ENCODE data around the gene CKS1B.

DNA sequence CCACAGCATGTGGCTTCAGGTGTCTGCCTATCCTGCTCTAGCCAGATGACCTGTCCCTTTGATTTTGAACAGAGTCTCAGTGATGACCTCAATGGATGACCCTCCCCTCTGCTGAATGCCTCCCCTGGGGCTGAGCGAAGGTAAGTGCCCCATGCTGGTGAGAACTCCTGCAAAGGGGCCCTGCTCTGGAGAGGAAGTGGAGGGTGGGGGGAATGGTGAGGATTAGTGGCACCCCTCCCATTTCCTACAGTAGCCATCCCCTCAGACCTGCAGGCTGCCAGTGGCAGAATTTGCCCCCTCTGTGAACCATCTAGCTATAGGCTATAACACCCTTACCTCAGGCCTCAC is 34.3 kb upstream of the CKS1B start:
- TF ChIP-seq EZH2 (optimal IDR thresholded peaks at IDR 0.05; ENCODE audit: low read depth, low read length) (no peak), EZH2phosphoT487 (IDR thresholded peaks at IDR 0.05; ENCODE audit: low read length) (no peak)
- TF ChIP-seq, protein P1, sequence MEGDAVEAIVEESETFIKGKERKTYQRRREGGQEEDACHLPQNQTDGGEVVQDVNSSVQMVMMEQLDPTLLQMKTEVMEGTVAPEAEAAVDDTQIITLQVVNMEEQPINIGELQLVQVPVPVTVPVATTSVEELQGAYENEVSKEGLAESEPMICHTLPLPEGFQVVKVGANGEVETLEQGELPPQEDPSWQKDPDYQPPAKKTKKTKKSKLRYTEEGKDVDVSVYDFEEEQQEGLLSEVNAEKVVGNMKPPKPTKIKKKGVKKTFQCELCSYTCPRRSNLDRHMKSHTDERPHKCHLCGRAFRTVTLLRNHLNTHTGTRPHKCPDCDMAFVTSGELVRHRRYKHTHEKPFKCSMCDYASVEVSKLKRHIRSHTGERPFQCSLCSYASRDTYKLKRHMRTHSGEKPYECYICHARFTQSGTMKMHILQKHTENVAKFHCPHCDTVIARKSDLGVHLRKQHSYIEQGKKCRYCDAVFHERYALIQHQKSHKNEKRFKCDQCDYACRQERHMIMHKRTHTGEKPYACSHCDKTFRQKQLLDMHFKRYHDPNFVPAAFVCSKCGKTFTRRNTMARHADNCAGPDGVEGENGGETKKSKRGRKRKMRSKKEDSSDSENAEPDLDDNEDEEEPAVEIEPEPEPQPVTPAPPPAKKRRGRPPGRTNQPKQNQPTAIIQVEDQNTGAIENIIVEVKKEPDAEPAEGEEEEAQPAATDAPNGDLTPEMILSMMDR (IDR thresholded peaks at IDR 0.05; ENCODE audit: low read length): no peak
